Calu3 (cell line): ENCODE results near the gene ASF1B. TPM values are rescaled to one million over a fixed set of nuclear protein-coding genes. Genes with fewer than 3 reads are reported as not detected.

Experiments
- BruUV-seq: library from RNA; stranded (reverse); fragments of 400-500 nt; replicated peaks from 2 replicates; lab custom pipeline; 2021; lab: Mats Ljungman, UMichigan
- CTCF ChIA-PET: fragments of 300-600 bp; sonication (Branson Sonifier 250); formaldehyde crosslinking; loops from one replicate; lab custom pipeline; 2022; ENCODE audit warnings: antibody characterized with exemption; lab: Charles Lee
- DNase-seq: peaks from one replicate; pipeline ENCODE4 v3.0.0; 2022
- H3K27ac Mint-ChIP-seq: one replicate; pipeline ENCODE4 v1.8.0; 2022; ENCODE audit warnings: mixed read lengths; ENCODE audit not compliant: unreplicated experiment
- H3K27me3 Mint-ChIP-seq: one replicate; pipeline ENCODE4 v1.8.0; 2022; ENCODE audit warnings: mixed read lengths; ENCODE audit not compliant: unreplicated experiment
- H3K36me3 Mint-ChIP-seq: one replicate; pipeline ENCODE4 v1.8.0; 2022; ENCODE audit warnings: mild to moderate bottlenecking, moderate library complexity, mixed read lengths; ENCODE audit not compliant: insufficient read depth, unreplicated experiment
- H3K4me1 Mint-ChIP-seq: one replicate; pipeline ENCODE4 v1.8.0; 2022; ENCODE audit warnings: mild to moderate bottlenecking, low read depth, mixed read lengths; ENCODE audit not compliant: unreplicated experiment
- H3K4me3 Mint-ChIP-seq: one replicate; pipeline ENCODE4 v1.8.0; 2022; ENCODE audit warnings: mild to moderate bottlenecking, low read depth, moderate library complexity, mixed read lengths; ENCODE audit not compliant: unreplicated experiment
- H3K9me3 Mint-ChIP-seq: one replicate; pipeline ENCODE4 v1.8.0; 2022; ENCODE audit warnings: low read depth, mixed read lengths; ENCODE audit not compliant: unreplicated experiment
- CTCF ChIP-seq: fragments of 200-600 bp; IDR thresholded peaks from one replicate; pipeline ENCODE4 v1.8.0; 2022; ENCODE audit warnings: antibody characterized with exemption; ENCODE audit not compliant: unreplicated experiment
- intact Hi-C: fragments of 100-400 bp; cut with micrococcal nuclease; formaldehyde crosslinking; loops from one replicate; pipeline ENCODE4 v1.10.0; 2022; ENCODE audit not compliant: unreplicated experiment
- total RNA-seq: library from RNA; stranded (reverse); gene quantifications from 2 replicates; pipeline ENCODE4 v1.2.3, GENCODE V29; 2022

Gene ASF1B
- total RNA-seq, 1 experiment from 2014 or later: 42.6 TPM

GRCh38 chr19:14116525-14116917 lies 19.9 kb downstream of the ASF1B start:
- Mint-ChIP-seq H3K27me3 (no peaks in the 10 kb centered on the region), H3K27ac (peak overlapping the region; percentile 39), H3K4me3 (peak overlapping the region; percentile 77), H3K36me3 (peaks cover 27% of the 10 kb centered on the region), H3K9me3 (no peaks in the 10 kb centered on the region), H3K4me1 (peaks cover 8% of the 10 kb centered on the region)
- no peak for DNase-seq
- TF ChIP-seq CTCF: no peak
- CTCF ChIA-PET: no interaction called here
- intact Hi-C loops: no loop called here
- BruUV-seq: no TSS peak

GRCh38 chr19:14115756-14116155 lies 20.6 kb downstream of the ASF1B start:
- Mint-ChIP-seq H3K27ac (no peak overlapping the region), H3K36me3 (peaks cover 27% of the 10 kb centered on the region), H3K27me3 (no peaks in the 10 kb centered on the region), H3K9me3 (no peaks in the 10 kb centered on the region), H3K4me3 (peak overlapping the region; percentile 77), H3K4me1 (peaks cover 8% of the 10 kb centered on the region)
- no peak for DNase-seq
- intact Hi-C loops: no loop called here
- no TSS peak for BruUV-seq
- TF ChIP-seq CTCF: no peak
- CTCF ChIA-PET: no interaction called here

GRCh38 chr19:14114854-14115253 lies 21.5 kb downstream of the ASF1B start:
- Mint-ChIP-seq H3K4me1 (peaks cover 8% of the 10 kb centered on the region), H3K4me3 (no peak overlapping the region), H3K9me3 (no peaks in the 10 kb centered on the region), H3K27ac (no peak overlapping the region), H3K36me3 (peaks cover 33% of the 10 kb centered on the region), H3K27me3 (no peaks in the 10 kb centered on the region)
- TF ChIP-seq CTCF: peak; percentile 49
- intact Hi-C loops: no loop called here
- BruUV-seq: no TSS peak
- CTCF ChIA-PET: no interaction called here
- peak; percentile 71 for DNase-seq

- H3K36me3 Mint-ChIP-seq: peaks cover 33% of the 10 kb centered on the region
- H3K27me3 Mint-ChIP-seq: no peaks in the 10 kb centered on the region
- TF ChIP-seq CTCF: no peak
- no peak overlapping the region for H3K4me3 Mint-ChIP-seq
- no TSS peak for BruUV-seq
- H3K27ac Mint-ChIP-seq: no peak overlapping the region
- H3K4me1 Mint-ChIP-seq: peaks cover 8% of the 10 kb centered on the region
- H3K9me3 Mint-ChIP-seq: no peaks in the 10 kb centered on the region
- no peak for DNase-seq
- CTCF ChIA-PET: interaction anchor here (0.8 kb wide), 1 partner anchor 161 kb away, joined by 3 read pairs; no protein-coding TSS in a partner anchor
- intact Hi-C loops: no loop called here
These were observed 21.9 kb downstream of the ASF1B start for GRCh38 chr19:14114439-14114838.
